HG02759 (cell line): ENCODE results near the gene SLC29A3.
"Not testable (repeated sequence)": the region's sequence is repeated elsewhere in the genome, so short reads cannot be mapped to it uniquely, and the experiment has no call there.

ENCODE experiments used
- ATAC-seq: cut with Tn5 transposase; IDR thresholded peaks from one replicate; pipeline ENCODE4 v1.9.1; 2021; ENCODE audit warnings: mild to moderate bottlenecking, moderate library complexity; ENCODE audit not compliant: unreplicated experiment

SLC29A3 gene

DNA sequence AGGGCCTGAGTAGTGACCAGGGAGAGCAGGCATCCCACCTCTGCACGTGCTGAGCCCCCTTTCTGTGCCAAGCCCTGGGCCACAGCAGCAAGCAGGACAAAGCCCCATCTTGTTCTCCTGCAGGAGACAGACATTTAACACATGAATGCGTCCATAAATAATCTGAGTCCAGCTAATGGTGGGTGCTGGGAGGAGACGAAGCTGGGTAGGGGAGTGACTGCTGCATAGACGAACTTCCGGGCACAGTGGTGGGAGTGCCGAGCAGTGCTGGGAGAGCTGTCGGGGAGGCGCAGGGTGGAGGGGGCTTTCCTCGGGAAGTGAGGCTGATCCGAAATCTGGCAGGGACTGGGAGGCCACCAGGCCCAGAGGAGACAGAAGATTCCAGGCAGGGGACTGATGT, 35.2 kb upstream of the SLC29A3 start:
- no peak for ATAC-seq

DNA sequence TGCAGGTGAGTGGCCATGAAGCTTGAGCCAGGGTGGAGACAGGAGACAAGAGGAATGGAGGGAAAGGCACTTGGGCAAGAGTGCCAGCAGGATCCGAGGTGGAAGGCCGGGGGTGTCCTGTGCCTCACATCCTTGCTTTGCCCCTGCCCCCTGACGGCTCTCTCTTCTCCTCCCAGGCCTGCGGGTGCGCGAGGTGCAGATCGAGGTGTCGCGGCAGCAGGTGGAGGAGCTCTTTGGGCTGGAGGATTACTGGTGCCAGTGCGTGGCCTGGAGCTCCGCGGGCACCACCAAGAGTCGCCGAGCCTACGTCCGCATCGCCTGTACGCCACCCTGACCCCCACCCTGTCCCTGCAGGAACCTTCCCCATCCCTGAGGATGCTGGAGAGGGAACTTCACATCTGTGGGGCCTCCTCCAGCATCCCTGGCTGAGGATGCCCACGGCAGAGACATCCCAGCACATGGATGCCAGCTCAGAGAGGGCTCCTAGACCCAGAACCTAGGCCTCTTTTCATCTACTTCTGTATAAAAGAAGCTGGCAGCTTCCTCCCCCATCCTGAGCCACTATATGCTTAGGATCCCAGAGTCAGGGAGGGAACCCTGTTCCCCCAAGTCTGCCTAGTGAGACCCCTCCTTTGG, 34.4 kb upstream of the SLC29A3 start:
- no peak for ATAC-seq

GRCh38 chr10:71285180-71285545, 33.9 kb upstream of the SLC29A3 start:
- no peak for ATAC-seq

GRCh38 chr10:71285986-71286385, 33.1 kb upstream of the SLC29A3 start:
- no peak for ATAC-seq

GRCh38 chr10:71286521-71287294, 32.4 kb upstream of the SLC29A3 start:
- no peak for ATAC-seq

GRCh38 chr10:71287456-71287855, 31.6 kb upstream of the SLC29A3 start:
- ATAC-seq, result no peak

GRCh38 chr10:71288461-71288860, 30.6 kb upstream of the SLC29A3 start:
- ATAC-seq, result no peak

DNA sequence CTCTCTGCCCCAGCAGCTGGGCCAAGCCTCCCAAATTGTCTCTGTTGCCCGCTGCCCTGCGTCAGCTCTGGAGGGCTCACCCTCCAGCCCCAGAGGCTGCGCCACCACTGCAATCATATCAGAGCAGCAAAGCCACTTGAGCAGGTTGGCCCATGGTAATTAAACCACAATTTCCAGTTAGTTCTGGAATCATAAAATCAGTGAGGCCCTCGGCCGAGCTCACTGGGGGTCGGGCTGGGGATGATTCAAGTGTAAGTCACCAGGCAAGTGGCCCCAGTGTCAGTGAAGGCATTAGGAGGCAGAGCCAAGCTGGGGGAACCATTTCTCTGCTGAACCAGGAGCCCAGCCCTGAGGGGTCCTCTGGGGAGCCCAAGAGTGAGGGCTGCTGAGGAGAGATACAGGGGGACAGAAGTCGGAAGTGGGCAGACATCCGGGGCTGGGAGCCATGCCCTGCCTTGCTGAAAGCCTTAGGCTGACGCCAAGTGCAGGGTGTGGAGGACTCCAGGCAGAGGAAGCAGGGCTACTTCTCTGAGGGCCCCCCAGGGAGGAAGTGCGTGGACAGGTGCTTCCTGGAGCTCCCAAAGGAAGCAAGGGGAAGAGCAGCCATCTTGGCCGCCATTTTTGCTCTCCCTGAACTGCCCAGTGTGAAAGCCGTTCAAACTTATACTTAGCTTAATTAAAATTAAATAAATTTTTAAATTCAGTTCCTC, 29.5 kb upstream of the SLC29A3 start:
- ATAC-seq, result no peak

- ATAC-seq, result no peak
Observed at GRCh38 chr10:71290331-71290730, 28.7 kb upstream of the SLC29A3 start.

DNA sequence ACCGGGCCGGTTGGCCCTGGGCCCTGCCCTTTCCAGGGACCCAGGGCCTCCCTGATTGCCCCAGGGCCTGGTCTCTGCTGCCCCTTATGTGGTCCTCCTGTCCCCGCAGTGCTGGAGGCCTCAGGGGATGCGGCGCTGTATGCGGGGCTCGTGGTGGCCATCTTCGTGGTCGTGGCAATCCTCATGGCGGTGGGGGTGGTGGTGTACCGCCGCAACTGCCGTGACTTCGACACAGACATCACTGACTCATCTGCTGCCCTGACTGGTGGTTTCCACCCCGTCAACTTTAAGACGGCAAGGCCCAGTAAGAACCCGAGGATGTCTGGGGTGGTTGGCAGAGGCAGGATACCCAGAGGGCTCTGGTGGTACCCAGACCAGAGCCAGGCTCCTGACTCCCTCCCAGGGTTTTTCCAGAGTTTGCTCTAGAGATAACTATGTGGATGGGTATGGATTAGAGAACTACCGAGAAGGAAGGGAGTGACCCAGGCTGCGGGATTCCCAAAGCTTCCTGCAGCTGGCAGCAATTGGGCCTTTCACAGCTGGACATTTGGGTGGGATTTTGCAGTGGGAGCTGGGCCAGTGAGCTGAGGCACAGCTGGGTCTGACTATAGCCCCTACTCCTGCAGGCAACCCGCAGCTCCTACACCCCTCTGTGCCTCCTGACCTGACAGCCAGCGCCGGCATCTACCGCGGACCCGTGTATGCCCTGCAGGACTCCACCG, 28.1 kb upstream of the SLC29A3 start:
- no peak for ATAC-seq

GRCh38 chr10:71291528-71291900, 27.5 kb upstream of the SLC29A3 start:
- no peak for ATAC-seq

DNA sequence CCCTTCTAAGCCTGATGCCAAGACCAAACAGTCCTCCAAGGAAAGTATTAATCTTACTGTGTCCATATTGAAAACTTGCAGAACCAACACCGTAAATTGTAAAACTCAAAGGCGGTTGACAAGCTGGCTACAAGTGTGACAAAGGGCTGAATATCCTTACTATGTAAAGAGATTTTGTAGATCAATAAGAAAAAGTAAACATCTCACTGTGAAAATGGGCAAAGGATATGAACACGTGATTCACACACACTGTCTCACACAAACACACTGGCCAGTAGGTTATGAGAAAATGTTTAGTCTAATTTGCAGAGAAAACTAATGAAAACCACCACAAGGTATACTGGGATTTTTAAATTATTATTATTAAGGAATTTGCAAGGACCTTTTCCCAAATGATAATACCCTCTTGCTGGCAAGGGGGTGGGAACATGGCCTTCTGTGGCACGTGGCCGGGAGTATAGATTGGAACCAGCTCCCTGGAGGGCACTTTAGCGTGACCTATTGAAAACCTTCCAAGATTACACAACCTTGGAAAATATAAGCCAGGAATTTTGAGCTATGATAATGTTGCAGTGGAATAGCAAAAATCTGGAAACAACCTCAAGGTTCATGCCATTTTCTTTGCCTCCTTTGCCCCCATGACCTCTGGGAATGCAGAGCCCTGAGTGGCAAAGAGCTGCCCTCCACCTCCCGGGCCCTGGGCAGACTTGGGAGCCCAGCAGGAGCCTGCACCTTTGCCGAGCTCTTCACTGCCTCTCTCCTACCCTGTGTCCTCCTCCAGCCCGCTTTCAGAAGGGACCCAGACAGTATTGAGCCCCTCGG, 26.2 kb upstream of the SLC29A3 start:
- ATAC-seq, result no peak

GRCh38 chr10:71293446-71294084, 25.5 kb upstream of the SLC29A3 start:
- no peak for ATAC-seq

DNA sequence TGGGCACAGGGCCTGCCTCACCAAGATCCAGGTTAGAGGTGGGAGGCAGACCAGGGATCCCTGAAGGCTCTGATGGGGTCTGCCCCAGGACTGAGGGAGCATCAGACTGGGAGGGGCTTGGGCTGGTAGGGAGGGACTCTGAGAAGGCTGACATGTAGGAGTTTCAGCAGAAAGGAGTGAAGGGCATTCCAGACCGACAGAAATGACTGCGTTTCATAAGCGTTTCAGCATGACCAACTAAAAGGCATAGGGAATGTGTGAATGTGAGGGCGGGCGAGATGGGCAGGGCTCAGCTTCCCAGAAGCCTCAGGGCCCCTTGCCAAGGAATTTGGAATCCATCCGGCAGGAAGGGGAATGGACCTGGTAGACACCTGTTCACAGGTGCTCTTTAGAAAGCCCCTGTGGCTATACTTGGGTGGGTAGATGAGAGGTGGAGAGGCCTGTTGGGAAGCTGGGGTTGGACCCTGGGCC, 24.9 kb upstream of the SLC29A3 start:
- no peak for ATAC-seq

- no peak for ATAC-seq
Observed at GRCh38 chr10:71294856-71295255, 24.2 kb upstream of the SLC29A3 start.

DNA sequence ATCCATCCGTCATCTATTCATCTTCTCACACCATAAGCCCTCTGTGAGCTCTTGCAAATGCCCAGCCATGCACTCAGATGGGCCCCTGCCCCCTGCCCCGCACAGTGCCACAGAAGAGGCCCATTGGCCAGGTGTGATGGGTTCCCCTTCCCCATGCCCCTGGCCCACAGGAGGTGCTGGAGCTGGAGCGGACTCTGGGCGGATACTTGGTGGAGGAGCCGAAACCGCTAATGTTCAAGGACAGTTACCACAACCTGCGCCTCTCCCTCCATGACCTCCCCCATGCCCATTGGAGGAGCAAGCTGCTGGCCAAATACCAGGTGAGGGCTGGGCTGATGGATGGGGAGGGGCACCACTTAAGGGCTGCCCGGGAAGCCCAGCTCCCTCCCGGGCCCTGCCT, 23.4 kb upstream of the SLC29A3 start:
- no peak for ATAC-seq

- no peak for ATAC-seq
Observed at GRCh38 chr10:71296086-71296485, 23.0 kb upstream of the SLC29A3 start.

DNA sequence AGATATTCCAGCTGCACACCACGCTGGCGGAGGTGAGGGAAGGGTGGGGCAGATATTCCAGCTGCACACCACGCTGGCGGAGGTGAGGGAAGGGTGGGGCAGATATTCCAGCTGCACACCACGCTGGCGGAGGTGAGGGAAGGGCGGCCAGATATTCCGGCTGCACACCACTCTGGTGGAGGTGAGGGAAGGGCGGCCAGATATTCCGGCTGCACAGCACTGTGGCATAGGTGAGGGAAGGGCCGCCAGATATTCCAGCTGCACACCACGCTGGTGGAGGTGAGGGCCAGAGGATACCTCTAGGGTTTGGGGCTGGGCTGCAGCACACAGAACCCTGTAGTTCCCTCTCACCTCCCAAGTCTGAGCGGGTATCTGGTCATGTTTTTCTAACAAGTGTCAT, 22.2 kb upstream of the SLC29A3 start:
- ATAC-seq, result not testable (repeated sequence)

DNA sequence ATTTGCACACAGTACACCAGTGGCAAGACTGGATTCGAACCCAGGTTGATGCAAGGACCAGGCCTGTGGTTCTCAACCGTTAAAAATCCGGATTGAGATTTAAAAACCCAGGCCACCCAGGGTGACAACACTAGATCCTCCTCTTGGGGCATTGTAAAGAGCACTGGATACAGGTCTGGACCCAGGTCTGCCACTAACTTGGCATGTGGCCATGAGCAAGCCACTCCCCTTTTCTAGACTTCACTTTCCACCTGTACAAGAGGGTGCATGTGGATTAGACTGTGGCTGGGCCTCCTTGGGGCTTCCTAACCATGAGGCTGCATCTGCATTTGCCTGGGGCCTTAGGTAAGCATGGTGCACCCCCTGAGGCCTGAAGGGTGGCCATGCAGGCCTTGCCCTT, 21.7 kb upstream of the SLC29A3 start:
- no peak for ATAC-seq
